ENCODE measurements around the gene SKIDA1.

The SKIDA1 gene

DNA sequence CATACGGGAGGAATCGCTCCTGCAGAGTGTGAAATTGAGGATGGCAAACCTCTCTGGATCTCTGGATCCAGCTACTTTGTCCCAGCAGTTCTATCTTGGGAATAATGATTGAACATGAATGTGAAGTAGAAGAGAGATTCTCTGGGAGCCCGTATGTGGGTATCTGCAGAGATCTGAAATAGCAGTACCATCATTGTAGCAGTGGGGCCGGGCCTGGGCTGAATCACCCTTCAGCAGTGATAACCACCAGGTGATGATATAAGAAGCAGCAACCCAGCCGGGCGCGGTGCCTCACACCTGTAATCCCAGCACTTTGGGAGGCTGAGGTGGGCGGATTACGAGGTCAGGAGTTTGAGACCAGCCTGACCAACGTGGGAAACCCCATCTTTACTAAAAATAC, 51.9 kb downstream of the SKIDA1 start:
- H3K27ac ChIP-seq = no peak overlapping the region
- no peak for DNase-seq (ENCODE audit: low spot score)
- ChIA-PET POLR2A (ENCODE audit: low non-redundant PET) (no interaction called here), CTCF (no interaction called here)
- TF ChIP-seq, protein P1, sequence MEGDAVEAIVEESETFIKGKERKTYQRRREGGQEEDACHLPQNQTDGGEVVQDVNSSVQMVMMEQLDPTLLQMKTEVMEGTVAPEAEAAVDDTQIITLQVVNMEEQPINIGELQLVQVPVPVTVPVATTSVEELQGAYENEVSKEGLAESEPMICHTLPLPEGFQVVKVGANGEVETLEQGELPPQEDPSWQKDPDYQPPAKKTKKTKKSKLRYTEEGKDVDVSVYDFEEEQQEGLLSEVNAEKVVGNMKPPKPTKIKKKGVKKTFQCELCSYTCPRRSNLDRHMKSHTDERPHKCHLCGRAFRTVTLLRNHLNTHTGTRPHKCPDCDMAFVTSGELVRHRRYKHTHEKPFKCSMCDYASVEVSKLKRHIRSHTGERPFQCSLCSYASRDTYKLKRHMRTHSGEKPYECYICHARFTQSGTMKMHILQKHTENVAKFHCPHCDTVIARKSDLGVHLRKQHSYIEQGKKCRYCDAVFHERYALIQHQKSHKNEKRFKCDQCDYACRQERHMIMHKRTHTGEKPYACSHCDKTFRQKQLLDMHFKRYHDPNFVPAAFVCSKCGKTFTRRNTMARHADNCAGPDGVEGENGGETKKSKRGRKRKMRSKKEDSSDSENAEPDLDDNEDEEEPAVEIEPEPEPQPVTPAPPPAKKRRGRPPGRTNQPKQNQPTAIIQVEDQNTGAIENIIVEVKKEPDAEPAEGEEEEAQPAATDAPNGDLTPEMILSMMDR (conservative IDR thresholded peaks at IDR 0.05; ENCODE audit: low read depth) = no peak

DNA sequence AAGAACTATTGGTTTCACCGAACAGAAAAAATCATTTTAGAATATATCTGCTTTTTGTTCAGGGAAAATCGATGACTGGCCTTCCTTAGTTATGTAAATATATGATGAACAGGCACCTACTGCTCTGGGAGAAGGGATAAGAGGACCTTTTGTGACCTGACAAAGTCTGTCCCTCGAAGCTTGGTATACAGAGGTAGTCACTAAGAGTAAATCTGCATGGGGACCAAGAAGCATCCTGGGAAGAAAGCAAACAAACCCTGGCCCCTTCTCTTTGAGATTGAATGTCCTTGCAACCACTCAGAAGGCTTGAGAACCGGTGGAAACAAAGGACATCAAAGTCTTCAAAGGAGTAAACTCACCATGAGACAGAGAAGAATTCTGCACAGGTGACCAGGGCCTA, 52.3 kb downstream of the SKIDA1 start:
- TF ChIP-seq, protein P1 (conservative IDR thresholded peaks at IDR 0.05; ENCODE audit: low read depth) = no peak
- H3K27ac ChIP-seq = no peak overlapping the region
- ChIA-PET POLR2A (ENCODE audit: low non-redundant PET) (no interaction called here), CTCF (interaction anchor here (0.6 kb wide), 1 partner anchor 109 kb away, joined by 3 read pairs; no protein-coding TSS in a partner anchor)
- no peak for DNase-seq (ENCODE audit: low spot score)

DNA sequence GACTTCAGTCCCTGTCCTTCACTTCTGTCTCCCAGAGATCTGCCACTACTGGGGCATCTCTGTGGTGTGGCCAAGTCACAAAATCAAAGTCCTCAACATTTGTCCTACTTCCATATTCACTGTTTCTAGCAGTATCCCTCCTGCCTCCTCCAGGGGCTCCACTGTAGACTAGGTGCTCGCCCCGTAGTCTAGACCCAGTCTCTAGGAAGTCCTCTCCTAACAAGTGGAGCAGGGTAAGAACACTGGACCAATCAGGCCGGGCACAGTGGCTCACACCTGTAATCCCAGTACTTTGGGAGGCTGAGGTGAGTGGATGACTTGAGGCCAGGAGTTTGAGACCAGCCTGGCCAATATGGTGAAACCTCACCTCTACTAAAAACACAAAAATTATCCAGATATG, 57.4 kb downstream of the SKIDA1 start:
- CTCF ChIA-PET = no interaction called here
- no peak overlapping the region for H3K27ac ChIP-seq
- POLR2A ChIA-PET (ENCODE audit: low non-redundant PET) = no interaction called here
- DNase-seq (ENCODE audit: low spot score) = no peak
- TF ChIP-seq, protein P1 (conservative IDR thresholded peaks at IDR 0.05; ENCODE audit: low read depth) = no peak

DNA sequence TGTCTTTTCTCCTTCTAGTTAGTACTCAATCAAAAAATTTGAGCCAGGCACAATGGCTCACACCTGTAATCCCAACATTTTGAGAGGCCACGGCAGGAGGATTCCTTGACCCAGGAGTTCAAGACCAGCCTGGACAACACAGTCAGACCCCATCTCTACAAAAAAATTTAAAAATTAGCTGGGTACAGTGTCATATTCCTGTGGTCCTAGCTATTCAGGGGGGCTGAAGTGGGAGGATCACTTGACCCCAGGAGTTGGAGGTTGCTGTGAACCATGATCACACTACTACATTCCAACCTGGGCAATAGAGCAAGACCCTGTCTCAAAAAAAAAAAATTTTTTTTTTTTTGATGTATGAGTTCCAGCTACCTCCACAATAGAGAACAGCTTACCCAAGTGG, 57.8 kb downstream of the SKIDA1 start:
- ChIA-PET CTCF (no interaction called here), POLR2A (ENCODE audit: low non-redundant PET) (no interaction called here)
- no peak for DNase-seq (ENCODE audit: low spot score)
- TF ChIP-seq, protein P1 (conservative IDR thresholded peaks at IDR 0.05; ENCODE audit: low read depth) = no peak
- H3K27ac ChIP-seq = no peak overlapping the region

DNA sequence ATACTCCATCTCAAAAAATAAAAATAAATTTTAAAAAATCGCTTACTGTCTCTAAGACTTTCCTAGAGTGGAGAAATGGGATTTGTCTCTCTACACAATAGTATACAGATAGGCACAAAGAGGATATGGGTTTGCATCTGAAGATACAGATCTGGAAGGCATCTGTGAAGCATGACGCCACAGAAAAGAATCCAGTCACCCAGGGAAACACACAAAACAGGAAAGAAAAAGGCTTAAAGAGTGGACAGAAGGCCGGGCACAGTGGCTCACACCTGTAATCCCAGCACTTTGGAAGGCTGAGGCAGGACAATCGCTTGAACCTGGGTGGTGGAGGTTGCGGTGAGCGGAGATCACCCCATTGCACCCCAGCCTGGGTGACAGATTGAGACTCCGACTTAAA, 61.3 kb downstream of the SKIDA1 start:
- ChIA-PET POLR2A (ENCODE audit: low non-redundant PET) (no interaction called here), CTCF (no interaction called here)
- TF ChIP-seq, protein P1 (conservative IDR thresholded peaks at IDR 0.05; ENCODE audit: low read depth) = no peak
- no peak for DNase-seq (ENCODE audit: low spot score)
- H3K27ac ChIP-seq = no peak overlapping the region
